ENCODE measurements around the gene COPZ2.
"Not testable (repeated sequence)": the region's sequence is repeated elsewhere in the genome, so short reads cannot be mapped to it uniquely, and the experiment has no call there.

Gene COPZ2

DNA sequence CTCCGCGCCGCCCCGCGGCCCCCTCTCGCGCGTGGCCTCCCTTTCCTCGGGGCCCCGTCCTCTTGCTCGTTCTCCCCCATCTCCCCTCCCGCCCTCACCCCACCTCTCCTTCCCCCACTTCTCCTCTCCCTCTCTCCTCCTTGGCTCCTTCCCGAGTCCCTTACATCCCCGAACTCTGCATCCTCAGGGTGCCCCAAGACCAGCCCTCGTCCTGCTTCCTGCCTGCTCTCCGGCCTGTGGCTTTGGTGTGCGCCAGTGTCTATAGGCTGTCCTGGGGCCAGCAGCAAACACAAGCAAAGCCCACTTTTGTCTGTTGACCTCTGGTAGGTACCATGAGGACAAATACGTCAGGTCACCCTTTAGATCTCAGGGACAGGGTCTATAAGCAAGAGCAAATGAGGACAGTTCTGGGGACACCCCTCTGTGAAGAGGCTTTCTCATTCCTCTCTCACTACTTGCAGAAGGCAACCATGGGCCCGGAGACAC is 284 bp upstream of the COPZ2 start:
- Histone ChIP-seq H3K4me2 (ENCODE audit: low read depth, low read length, poor library complexity, severe bottlenecking) (no peak overlapping the region), H4K20me1 (ENCODE audit: low read depth, low read length) (no peaks in the 10 kb centered on the region), H3K9me2 (replicated peaks; ENCODE audit: insufficient read depth, low read length) (no peaks in the 10 kb centered on the region), H3F3A (ENCODE audit: insufficient read depth) (0 out of 2 replicates have a peak, but pooled peaks cover 4% of the 10 kb centered on the region), H3K79me2 (ENCODE audit: insufficient read depth, low read length) (no peaks in the 10 kb centered on the region), H3K9me3 (ENCODE audit: insufficient read depth, low read length) (no peaks in the 10 kb centered on the region), H2AFZ (ENCODE audit: low read depth, low read length, severe bottlenecking) (no peak overlapping the region), H3K36me3 (ENCODE audit: low read length) (no peaks in the 10 kb centered on the region), H3K27ac (ENCODE audit: low read depth, low read length) (no peak overlapping the region), H3K27me3 (ENCODE audit: low read length) (no peaks in the 10 kb centered on the region; the same call in 1 of the 2 replicates), H3K4me3 (ENCODE audit: insufficient read depth, low read length, poor library complexity, severe bottlenecking) (no peak overlapping the region), H3K9ac (ENCODE audit: low read length) (no peak overlapping the region)
- no peak for TF ChIP-seq EZH2phosphoT487 (conservative IDR thresholded peaks at IDR 0.05; ENCODE audit: low read length)
- TF ChIP-seq, protein P1, sequence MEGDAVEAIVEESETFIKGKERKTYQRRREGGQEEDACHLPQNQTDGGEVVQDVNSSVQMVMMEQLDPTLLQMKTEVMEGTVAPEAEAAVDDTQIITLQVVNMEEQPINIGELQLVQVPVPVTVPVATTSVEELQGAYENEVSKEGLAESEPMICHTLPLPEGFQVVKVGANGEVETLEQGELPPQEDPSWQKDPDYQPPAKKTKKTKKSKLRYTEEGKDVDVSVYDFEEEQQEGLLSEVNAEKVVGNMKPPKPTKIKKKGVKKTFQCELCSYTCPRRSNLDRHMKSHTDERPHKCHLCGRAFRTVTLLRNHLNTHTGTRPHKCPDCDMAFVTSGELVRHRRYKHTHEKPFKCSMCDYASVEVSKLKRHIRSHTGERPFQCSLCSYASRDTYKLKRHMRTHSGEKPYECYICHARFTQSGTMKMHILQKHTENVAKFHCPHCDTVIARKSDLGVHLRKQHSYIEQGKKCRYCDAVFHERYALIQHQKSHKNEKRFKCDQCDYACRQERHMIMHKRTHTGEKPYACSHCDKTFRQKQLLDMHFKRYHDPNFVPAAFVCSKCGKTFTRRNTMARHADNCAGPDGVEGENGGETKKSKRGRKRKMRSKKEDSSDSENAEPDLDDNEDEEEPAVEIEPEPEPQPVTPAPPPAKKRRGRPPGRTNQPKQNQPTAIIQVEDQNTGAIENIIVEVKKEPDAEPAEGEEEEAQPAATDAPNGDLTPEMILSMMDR (IDR thresholded peaks at IDR 0.05; ENCODE audit: insufficient read depth, low read length, poor library complexity, severe bottlenecking), result no peak

DNA sequence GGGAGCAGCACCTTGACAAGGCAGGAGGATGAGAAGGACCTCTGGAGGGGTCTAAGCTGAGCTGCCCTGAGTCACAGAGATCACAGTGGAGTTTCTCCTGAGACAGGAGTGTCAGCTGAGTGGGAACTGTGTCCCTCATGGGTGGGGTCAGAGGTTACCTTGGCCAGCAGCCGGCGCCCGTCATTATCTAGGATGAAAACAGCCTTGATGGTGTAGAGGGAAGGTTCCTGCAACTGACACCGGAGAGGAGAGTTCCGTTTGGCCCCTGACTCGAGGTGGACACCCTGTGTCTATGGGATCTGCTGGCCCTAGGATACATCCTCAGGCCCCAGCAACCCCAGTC is 933 bp downstream of the COPZ2 start:
- no peak overlapping the region for H3K9ac ChIP-seq (ENCODE audit: low read length)
- TF ChIP-seq EZH2phosphoT487 (conservative IDR thresholded peaks at IDR 0.05; ENCODE audit: low read length), result no peak
- TF ChIP-seq, protein P1 (IDR thresholded peaks at IDR 0.05; ENCODE audit: insufficient read depth, low read length, poor library complexity, severe bottlenecking), result no peak
- H3K79me2 ChIP-seq (ENCODE audit: insufficient read depth, low read length), result no peaks in the 10 kb centered on the region
- H3K27me3 ChIP-seq (ENCODE audit: low read length), result no peaks in the 10 kb centered on the region; the same call in 1 of the 2 replicates
- H3K9me2 ChIP-seq (replicated peaks; ENCODE audit: insufficient read depth, low read length), result no peaks in the 10 kb centered on the region
- H3K36me3 ChIP-seq (ENCODE audit: low read length), result no peaks in the 10 kb centered on the region
- no peak overlapping the region for H3K4me3 ChIP-seq (ENCODE audit: insufficient read depth, low read length, poor library complexity, severe bottlenecking)
- peak overlapping the region; percentile 91 for H2AFZ ChIP-seq (ENCODE audit: low read depth, low read length, severe bottlenecking)
- no peaks in the 10 kb centered on the region for H3K9me3 ChIP-seq (ENCODE audit: insufficient read depth, low read length)
- no peaks in the 10 kb centered on the region for H4K20me1 ChIP-seq (ENCODE audit: low read depth, low read length)
- H3K27ac ChIP-seq (ENCODE audit: low read depth, low read length), result no peak overlapping the region
- 0 out of 2 replicates have a peak, but pooled peaks cover 4% of the 10 kb centered on the region for H3F3A ChIP-seq (ENCODE audit: insufficient read depth)
- no peak overlapping the region for H3K4me2 ChIP-seq (ENCODE audit: low read depth, low read length, poor library complexity, severe bottlenecking)

DNA sequence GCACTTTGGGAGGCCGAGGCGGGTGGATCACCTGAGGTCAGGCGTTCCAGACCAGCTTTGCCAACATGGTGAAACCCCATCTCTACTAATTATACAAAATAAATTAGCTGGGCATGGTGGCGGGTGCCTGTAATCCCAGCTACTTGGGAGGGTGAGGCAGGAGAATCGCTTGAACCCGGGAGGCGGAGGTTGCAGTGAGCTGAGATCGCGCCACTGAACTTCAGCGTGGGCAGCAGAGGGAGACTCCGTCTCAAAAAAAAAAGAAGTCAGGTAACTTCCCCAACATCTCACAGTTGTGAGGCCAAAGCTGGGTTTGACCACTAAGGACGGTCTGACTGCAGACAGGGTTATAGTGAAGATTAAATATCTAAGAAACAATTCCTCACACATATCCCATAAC is 2.9 kb downstream of the COPZ2 start:
- not testable (repeated sequence) for H3F3A ChIP-seq (ENCODE audit: insufficient read depth); H3K4me3 ChIP-seq (ENCODE audit: insufficient read depth, low read length, poor library complexity, severe bottlenecking); H3K27ac ChIP-seq (ENCODE audit: low read depth, low read length); H3K4me2 ChIP-seq (ENCODE audit: low read depth, low read length, poor library complexity, severe bottlenecking); H4K20me1 ChIP-seq (ENCODE audit: low read depth, low read length); H3K9me3 ChIP-seq (ENCODE audit: insufficient read depth, low read length); H3K9ac ChIP-seq (ENCODE audit: low read length); H3K9me2 ChIP-seq (replicated peaks; ENCODE audit: insufficient read depth, low read length); H3K27me3 ChIP-seq (ENCODE audit: low read length); H2AFZ ChIP-seq (ENCODE audit: low read depth, low read length, severe bottlenecking); H3K36me3 ChIP-seq (ENCODE audit: low read length); H3K79me2 ChIP-seq (ENCODE audit: insufficient read depth, low read length)

DNA sequence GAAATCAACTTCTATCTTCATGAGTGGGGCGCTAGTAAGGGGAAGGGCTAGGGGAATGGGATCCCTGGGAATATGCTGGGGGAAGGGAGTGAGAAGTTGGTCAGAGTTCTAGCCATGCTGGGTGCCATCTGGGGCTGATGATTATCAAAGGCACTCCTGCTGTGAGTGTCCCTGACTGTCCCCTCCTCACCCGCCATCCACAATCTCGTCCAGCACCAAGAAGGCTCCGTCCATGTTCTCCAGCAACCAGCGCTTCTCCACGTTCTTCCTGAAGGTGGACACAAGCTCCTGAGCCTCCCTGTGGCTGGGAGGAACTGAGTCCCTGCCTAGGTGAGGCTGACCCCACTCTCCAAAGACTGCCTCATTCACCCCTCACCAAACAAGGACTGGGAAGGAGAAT is 5.6 kb downstream of the COPZ2 start:
- Histone ChIP-seq H2AFZ (ENCODE audit: low read depth, low read length, severe bottlenecking) (no peak overlapping the region), H3K36me3 (ENCODE audit: low read length) (no peaks in the 10 kb centered on the region), H3K4me2 (ENCODE audit: low read depth, low read length, poor library complexity, severe bottlenecking) (no peak overlapping the region)

More for the DNA sequence above, 5.6 kb downstream of the COPZ2 start:
- Histone ChIP-seq H4K20me1 (ENCODE audit: low read depth, low read length) (no peaks in the 10 kb centered on the region), H3K4me3 (ENCODE audit: insufficient read depth, low read length, poor library complexity, severe bottlenecking) (no peak overlapping the region), H3K9ac (ENCODE audit: low read length) (no peak overlapping the region), H3K79me2 (ENCODE audit: insufficient read depth, low read length) (no peaks in the 10 kb centered on the region), H3K9me3 (ENCODE audit: insufficient read depth, low read length) (no peaks in the 10 kb centered on the region), H3K27me3 (ENCODE audit: low read length) (no peaks in the 10 kb centered on the region), H3F3A (ENCODE audit: insufficient read depth) (no peaks in the 10 kb centered on the region), H3K9me2 (replicated peaks; ENCODE audit: insufficient read depth, low read length) (no peaks in the 10 kb centered on the region), H3K27ac (ENCODE audit: low read depth, low read length) (no peak overlapping the region)
- TF ChIP-seq, protein P1 (IDR thresholded peaks at IDR 0.05; ENCODE audit: insufficient read depth, low read length, poor library complexity, severe bottlenecking), result no peak
- no peak for TF ChIP-seq EZH2phosphoT487 (conservative IDR thresholded peaks at IDR 0.05; ENCODE audit: low read length)
